ENCODE measurements around the gene FAT1. TPM values are rescaled to one million over a fixed set of nuclear protein-coding genes. Genes with fewer than 3 reads are reported as not detected.

The FAT1 gene
- total and polyA plus RNA-seq, 2 donors (not counting 3 experiments of a cell fraction or from before 2014, with no cell fraction given) = 9.2 to 9.8 TPM

- Histone ChIP-seq H3K27me3 (ENCODE audit: control insufficient read depth in 2 of 2, insufficient read depth in 2 of 2, low read length in 2 of 2) (no peaks in the 10 kb centered on the region), H3K4me3 (replicated peaks in 1 of 3; ENCODE audit: insufficient read depth in 1 of 3, low read depth in 1 of 3, low read length in 3 of 3) (no peak overlapping the region), H3K79me2 (ENCODE audit: control insufficient read depth, insufficient read depth, low read length) (no peaks in the 10 kb centered on the region), H3K4me2 (ENCODE audit: insufficient read depth, low read length) (no peak overlapping the region), H3K9me1 (replicated peaks; ENCODE audit: control insufficient read depth, extremely low read depth, insufficient read depth, low read length) (no peaks in the 10 kb centered on the region), H4K20me1 (replicated peaks; ENCODE audit: control insufficient read depth, extremely low read depth, insufficient read depth, low read length) (no peaks in the 10 kb centered on the region), H3K4me1 (ENCODE audit: control insufficient read depth, extremely low read depth, insufficient read depth, low read length) (no peaks in the 10 kb centered on the region), H3K9ac (replicated peaks; ENCODE audit: extremely low read depth, insufficient read depth, low read length) (no peak overlapping the region), H3K36me3 (ENCODE audit: control insufficient read depth in 2 of 2, extremely low read depth in 1 of 2, insufficient read depth in 2 of 2, low read length in 2 of 2) (no peaks in the 10 kb centered on the region), H3K9me3 (replicated peaks; ENCODE audit: control insufficient read depth, insufficient read depth, low read length) (no peaks in the 10 kb centered on the region), H3K27ac (ENCODE audit: insufficient read depth, low read depth, low read length) (no peak overlapping the region), H2AFZ (ENCODE audit: low read depth, low read length) (no peak overlapping the region)
- intact Hi-C loops (cut with micrococcal nuclease) = no loop called here
- BruUV-seq (replicated peaks) = no TSS peak
- CTCF ChIA-PET = no interaction called here
- no peak for TF ChIP-seq GATA2 (IDR thresholded peaks at IDR 0.05; ENCODE audit: insufficient read depth, insufficient read length, low read depth, low read length)
- no peak for TF ChIP-seq POLR2AphosphoS5 (IDR thresholded peaks at IDR 0.05; ENCODE audit: insufficient read depth, low read depth, low read length)
- no peak for TF ChIP-seq FOS (IDR thresholded peaks at IDR 0.05; ENCODE audit: borderline replicate concordance, insufficient read depth, low read length)
- TF ChIP-seq MYC (IDR thresholded peaks at IDR 0.05; ENCODE audit: low read depth, low read length) = no peak
- TF ChIP-seq POLR2A (IDR thresholded peaks at IDR 0.05; ENCODE audit: low read depth, low read length) = no peak
- no peak for TF ChIP-seq EZH2 (IDR thresholded peaks at IDR 0.05; ENCODE audit: borderline replicate concordance, low read depth, low read length, severe bottlenecking)
- no peak for TF ChIP-seq MAX (IDR thresholded peaks at IDR 0.05; ENCODE audit: insufficient read depth, insufficient read length)
- no peak for TF ChIP-seq JUN (IDR thresholded peaks at IDR 0.05; ENCODE audit: borderline replicate concordance, insufficient read depth, insufficient read length, low read depth)
- TF ChIP-seq CTCF (IDR thresholded peaks at IDR 0.05; ENCODE audit: extremely low read depth in 1 of 2, insufficient read depth in 1 of 2, low read depth in 1 of 2, low read length in 2 of 2) = no peak
- dilution Hi-C loops (cut with MboI; ENCODE audit: extremely low pct_ligation_motif_present, low sequenced_read_pairs) = no loop called here
- no peak for DNase-seq (ENCODE audit: low read depth, low spot score)
- POLR2A ChIA-PET = no interaction called here
- FAIRE-seq = no peak
Observed at GRCh38 chr4:186754976-186755375, 31.3 kb upstream of the FAT1 start.
